GM19463 (cell line): ENCODE data around the gene CCDC78.

Experiments used
- ATAC-seq: cut with Tn5 transposase; IDR thresholded peaks from one replicate; pipeline ENCODE4 v1.9.1; 2021; ENCODE audit warnings: mild to moderate bottlenecking, moderate library complexity; ENCODE audit not compliant: unreplicated experiment

CCDC78 gene

DNA sequence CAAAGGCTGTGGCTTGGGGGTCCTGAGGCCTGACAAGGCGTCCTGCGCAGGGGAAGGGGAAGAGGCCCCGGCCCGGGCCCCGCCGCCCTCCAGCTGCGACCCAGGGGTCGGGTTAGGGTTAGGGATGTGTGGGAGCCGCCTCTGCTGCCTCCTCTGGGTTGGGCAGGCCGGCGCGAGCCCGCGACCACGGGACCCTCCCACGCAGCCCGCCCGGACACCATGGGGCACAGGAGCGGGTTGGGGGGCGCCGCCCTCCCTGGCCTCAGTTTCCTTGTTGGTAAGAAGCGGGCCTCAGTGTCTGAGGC, 14.2 kb upstream of the CCDC78 start:
- ATAC-seq, result no peak

DNA sequence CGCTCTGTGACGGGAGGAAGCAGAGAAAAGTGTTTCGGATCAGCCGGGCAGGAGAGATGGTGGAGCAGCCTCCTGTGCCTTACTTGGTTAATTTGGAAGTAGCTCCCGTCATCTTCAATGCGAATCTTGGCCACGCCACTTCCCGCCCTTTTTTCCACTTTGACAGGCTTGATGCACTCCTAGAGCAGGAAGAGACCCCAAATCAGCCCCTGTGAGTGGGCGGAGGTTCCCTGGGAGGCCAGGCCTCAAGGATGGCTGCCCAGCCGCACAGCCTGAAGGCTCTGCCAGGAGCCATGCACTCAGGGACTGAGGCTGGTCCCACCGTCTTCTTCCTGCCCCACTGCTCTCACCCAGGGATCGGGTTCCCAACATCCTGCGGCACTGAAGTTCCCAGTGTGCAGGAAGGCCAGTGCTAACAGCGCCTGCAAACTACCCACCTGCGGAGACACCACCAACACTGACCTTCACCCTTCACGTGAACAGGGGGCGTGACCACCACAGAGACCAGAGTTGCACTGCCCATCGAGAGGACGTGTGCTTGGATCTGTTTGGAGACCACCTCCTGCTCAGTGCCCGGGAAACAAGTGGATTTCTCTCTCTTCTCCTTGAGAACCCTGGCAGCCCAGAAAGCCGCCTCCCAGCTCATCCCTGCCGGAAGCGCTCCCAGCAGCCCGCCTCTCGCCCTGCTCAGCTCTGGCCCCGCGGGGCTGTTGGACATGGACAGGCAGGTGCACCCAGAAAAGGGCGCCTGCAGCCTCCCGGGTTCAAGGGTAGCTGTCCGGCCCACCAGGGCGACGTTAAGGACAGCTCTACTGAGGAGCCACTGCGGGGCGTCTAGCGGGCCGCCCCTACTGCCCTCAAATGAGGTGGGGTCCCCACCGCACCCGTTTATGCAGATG, 13.6 kb upstream of the CCDC78 start:
- ATAC-seq, result no peak

DNA sequence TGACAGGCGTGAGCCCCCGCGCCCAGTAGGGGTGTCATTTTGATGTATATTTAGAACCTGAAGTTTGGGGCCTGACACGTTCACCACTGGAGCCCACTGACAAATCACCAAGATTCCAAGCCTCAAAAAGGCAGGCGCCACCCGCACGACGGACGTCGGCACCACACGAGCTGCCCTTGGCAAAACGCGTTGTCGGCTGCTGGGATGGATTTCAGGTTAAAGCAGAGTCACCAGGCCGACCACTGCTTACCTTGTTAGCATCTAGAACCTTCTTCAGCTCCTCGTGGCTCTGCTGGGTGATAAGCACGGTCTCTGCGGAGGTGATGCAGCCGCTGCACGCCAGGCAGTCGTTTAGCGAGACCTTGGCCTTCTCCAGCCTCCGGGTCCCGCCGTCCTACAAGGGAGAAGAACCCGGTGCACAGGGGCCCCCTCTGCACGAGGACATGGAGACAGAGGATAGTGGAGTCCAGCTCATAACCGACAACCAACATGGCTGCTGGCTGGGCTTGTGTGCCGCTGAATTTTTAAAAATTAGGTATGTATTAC, 10.8 kb upstream of the CCDC78 start:
- no peak for ATAC-seq

DNA sequence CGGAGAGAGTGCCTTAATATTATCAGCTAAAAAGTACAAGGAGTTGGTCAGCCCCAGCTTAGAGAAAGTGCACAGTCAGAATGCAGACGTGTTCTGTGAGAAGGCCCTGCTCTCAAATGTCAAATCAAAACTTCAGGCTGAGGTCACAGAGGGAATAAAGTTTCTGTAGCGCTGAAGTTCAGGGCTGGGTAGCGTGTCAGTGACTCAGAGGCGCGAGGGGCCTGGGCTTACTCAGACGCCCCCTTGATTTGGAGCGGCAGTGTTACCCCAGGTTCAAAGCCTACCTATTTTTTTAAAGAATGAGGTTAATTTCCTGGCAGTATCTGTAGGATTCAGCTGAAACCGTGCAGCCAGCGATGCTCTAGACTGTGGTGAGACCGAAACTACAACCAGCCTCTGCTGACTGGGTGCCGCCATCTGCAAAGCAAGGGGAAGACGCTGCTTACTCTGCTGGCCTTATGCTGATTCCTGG, 9.8 kb upstream of the CCDC78 start:
- no peak for ATAC-seq

DNA sequence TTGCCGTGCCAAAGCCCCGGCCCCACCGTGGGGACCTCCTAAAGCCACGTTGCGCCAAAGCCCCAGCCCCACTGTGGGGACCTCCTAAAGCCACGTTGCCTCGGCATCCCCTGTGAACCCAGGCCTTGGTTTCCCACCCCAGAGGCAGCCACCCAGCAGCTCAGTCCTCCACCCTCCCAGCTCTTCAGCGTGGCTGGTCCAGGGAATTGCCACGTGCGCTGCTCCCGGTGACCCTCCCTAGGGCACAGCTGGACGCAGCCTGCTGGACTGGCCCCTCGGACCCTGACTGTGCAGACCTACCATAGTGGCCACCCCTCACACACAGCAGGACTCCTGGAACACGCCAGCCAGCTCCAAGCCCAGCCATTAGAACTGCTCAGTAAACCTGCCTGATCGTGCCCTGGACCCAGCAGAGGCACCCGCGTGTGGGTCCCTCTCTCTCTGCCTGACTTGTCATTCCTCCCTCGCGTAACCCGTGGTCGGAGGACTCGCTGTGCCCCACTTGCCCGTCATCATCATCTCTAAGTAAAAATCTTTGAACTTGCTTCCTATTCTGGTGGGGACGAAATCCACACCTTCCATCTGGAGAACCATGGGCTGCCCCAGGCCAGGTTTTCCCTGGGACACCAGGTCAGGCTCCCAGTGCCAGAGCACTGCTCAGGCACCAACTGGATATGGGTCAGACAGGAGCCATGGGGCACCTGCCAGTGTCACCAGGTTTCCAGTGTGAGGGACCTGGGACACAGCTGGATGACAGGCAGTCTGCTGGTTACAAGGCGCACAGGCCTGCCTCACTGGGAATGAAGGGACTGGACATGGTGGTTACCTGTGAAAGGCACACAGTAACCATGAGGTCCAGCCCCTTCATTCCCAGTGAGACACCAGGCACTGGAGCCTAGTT, 9.0 kb upstream of the CCDC78 start:
- no peak for ATAC-seq

DNA sequence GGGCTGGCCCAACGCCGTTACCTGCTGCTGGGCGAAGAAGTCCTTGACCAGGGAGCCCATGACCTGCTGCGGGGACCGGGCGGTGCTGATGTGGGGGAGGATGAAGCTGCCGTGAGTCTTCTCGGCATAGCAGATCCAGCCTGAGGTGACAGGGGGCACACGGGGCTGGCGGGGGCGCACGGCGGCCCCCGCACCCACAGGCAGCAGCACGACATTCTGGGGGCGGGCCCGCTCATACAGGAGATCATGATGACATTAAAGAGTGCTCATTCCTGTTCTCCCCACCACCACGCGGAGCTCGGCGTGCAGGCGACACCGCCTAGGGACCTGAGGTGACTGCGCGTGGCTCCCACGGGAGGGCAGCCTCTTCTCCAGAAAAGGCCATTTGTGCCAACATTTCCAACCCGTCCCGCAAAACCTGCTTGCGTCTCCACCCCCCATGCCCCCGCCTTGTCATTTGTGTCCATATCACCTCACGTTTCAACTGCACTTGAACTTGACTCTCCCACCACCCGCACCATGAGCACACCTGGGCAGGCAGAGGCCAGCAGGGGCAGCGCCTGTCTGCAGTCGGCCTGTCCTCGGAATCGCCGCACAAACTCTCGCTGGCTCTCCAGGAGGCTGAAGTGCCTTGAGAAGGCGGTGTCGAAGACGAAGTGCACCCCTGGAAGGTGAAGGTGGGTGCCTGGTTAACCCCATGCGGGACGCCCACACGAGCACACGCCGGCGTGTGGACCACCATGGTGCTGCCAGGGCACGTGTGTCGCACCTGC, 8.2 kb upstream of the CCDC78 start:
- ATAC-seq, result no peak

- no peak for ATAC-seq
Measured at GRCh38 chr16:733382-734207, 7.4 kb upstream of the CCDC78 start.

DNA sequence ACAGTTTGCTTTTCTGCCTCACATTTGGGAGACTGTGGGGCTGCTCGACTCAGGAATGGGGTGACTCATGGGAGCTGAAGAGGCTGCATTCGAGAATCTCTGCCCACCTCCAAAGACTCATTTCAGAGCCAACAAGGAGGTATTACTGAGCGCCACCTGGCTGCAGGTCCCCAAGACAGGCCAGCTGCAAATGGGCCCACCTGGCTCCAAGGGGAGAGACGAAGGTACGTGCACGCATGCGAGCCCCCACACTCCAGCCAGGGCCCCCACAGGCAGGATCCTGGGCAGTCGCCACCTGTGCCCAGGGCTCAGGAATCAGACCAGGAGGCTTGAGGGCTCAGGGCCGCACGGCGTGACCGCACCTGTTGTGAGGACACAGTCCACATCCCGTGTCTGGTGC, 6.7 kb upstream of the CCDC78 start:
- ATAC-seq, result no peak

GRCh38 chr16:732332-732731, 6.1 kb upstream of the CCDC78 start:
- no peak for ATAC-seq

DNA sequence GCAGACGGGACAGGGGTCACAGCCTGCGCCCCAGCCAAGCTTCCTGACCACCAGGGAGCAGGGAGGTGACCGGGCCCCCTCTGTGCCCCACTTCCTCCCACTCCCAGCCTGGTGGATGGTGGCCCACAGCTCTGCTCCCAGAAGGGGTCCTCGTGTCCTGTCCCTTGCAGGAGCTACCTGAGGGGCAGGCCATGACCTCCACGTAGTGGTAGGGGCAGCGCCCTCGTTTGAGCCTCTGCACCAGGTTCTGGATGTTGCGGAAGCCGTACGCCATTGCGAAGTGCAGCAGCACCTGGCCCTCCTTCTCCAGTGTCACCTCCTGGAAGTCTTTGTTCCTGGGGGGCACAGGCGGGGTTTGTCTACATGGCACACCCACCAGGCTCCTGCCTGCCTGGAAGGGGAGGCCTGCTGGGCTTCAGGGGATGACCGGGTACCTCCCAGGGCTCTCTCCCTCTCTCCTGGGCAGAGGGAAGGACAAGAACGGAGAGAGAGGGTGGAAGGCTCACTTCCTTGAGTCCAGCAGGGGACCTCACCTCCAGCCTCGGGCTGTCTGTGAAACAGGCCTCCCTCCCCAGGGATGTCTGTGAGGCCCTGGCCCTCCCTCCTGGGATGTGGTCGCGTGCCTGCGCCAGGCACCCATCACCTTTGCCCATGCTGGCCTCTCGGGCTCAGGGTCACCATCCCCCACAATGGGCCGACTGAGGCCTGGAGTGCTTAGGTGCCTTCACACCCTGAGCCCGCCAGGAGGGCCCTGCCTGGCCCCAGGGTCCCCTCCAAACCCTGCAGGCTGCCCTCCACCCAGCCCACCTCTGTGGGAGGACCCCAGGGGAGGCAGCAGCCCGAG, 4.6 kb upstream of the CCDC78 start:
- ATAC-seq, result no peak

DNA sequence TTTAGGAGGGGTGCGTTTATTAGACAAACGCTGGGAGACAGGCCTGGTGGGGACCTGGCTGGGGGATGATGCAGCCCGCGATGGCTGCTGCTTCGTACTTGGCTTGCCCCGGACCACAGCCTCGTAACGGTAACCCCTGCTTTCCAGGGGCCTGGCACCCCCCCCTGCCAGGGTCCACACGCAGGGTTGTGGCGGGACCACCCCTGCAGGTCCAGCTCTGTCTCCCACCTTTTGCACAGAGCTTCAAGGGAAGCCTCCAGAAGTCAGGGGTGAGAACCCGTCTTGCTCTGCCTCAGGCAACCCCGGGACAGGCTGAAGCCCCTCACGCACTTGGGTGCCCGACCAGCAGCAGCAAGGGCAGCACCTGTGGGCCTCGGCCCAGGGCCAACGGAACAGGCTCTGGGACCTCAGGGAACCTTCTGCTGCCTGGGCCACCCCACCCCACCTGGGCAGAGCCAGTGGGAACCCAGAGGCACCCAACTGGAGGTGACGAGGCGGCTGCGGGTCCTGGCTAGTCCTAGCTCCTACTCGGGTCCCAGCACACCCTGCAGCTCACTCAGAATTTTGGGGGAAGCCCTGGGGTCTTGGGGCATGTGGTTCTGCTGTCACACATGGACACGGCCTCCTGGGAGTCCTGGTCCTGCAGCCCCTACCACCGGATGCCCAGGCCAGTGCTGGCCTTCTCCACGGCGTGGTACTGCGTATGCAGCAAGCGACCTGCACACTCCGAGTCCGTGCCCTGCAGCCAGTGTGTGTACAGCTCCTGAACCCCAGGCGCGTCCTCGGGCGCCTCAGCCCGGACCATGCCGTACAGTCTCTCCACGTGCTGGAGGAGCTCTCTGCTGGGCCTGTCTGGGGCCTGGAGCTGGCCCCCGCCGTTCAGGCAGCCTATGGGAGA, 3.8 kb upstream of the CCDC78 start:
- no peak for ATAC-seq

DNA sequence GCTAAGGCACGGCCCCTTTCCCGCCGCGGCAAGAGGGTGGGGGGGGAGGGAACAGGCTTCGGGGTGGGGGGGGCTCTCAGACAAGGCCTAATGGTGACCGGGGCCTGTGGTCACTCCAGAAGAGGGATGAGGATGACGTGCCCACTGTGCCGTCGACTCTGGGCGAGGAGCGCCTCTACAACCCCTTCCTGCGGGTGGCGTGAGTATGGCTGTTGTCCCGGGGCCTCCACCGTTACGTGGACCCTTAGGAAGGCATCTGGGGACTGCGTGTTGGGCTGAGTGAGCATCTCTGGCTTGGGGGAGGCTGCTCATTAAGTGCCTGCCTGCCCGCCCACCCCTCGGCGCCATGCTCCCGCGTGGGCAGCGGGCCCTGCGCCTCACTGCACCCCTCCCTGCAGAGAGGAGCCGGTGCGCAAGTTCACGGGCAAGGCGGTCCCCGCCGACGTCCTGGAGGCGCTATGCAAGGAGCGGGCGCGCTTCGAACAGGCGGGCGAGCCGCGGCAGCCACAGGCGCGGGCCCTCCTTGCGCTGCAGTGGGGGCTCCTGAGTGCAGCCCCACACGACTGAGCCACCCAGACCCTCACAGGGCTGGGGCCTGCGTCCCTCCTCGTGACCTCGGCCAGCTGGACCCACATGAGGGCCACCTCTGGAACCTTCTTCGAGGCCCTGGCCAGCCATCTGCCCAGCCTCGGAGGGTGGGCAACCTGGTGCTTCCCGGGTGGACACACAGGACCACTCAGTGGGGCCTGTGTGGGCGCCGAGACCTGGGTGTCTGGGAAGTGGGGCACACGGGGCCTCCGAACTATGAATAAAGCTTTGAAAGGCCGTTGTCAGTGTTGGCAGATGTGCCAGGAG, 2.9 kb upstream of the CCDC78 start:
- ATAC-seq, result no peak

GRCh38 chr16:728131-728889, 2.1 kb upstream of the CCDC78 start:
- ATAC-seq, result peak; percentile 45

DNA sequence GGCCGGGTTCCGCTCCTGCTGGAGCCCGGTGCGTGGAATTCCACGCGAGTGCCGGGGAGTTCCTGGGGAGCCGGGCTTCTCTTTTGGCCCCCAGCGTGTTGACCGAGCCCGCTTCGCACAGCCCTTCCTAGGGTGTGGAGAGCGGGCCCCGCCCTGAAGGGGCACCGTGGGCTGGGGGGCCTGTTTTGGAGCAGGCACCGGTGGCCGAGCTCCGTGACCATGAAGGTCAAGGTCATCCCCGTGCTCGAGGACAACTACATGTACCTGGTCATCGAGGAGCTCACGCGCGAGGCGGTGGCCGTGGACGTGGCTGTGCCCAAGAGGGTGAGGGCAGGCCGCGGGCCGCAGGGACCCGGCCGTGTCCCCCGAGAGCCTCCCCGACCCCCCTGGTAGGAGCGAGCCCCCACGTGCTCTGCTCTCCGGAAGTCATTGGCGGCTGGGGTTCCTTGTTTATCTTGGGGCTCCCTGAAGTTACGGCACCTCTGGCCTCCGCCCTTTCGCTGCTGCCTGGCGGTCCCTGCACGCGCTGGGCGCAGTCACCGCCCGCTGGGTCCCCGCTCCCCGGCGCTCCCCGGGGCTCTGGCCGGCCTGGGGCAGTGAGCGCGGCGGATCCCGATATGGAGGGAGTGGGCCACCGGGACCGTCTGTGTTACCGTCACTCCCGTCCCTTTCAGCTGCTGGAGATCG, 1.2 kb upstream of the CCDC78 start:
- ATAC-seq, result no peak

GRCh38 chr16:726188-726437, 130 bp downstream of the CCDC78 start:
- no peak for ATAC-seq

DNA sequence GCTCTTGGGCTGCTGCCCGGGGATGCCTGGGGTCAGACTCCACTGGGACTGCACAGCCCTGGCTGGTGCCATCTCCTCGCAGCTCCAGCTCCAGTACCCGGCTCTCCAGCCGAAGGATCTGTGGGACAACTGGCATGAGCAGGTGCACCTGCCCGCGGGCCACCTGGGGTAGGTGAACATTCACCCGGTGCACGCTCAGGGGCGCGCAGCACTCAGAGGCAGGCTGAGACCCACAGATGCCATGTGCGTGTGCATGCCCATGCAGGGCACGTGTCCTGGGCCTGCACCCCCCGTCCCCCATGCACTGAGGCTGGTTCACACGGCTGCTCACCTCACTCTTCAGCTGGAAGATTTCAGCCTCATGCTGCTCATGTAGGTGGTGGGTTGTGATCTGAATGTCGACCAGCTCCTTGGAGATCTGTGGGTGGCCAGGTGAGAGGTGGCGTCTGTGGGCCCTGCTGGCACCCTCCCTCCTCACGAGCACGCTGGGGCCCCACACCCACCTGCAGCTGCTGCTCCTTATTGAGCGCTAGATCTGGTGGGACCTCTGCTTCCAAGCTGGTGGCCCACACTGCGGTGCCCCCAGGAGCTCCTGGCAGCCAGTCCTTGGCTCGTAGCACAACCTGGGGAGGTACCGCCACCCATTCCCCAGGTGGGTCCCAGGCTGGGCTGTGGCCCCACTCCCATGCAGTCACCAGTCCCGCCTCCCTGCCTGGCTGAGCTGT, 618 bp downstream of the CCDC78 start:
- no peak for ATAC-seq
